Heart left ventricle (tissue), 13 donors: ENCODE results near the gene POLR3A.

ENCODE experiments used
- POLR2A ChIP-seq, 2 donors: fragments of 450-650 bp; IDR thresholded peaks; one replicate each; pipeline ENCODE4 v1.6.1; 2017; ENCODE audit warnings: antibody characterized with exemption in 2 of 2, mild to moderate bottlenecking in 2 of 2, moderate library complexity in 2 of 2
- TF ChIP-seq, protein P1 (sequence below), 12 donors: fragments of 200-600 bp; sonication (generic) in 4 of 12; IDR thresholded peaks; one replicate each; pipeline versions ENCODE4 v1.5.0 to v1.8.0; 2018 to 2022; ENCODE audit warnings: antibody characterized with exemption in 12 of 12, mild to moderate bottlenecking in 5 of 12
- donor health status: ischemic (EF 13 %, LVEDD 7.1; RV severe dilation, severe dysfunction).
- donor health status: DM: no; HTN: yes; CAD: no.
- donor health status: DM: no; HTN: no; CAD: no.
- donor health status: ischemic (EF 25% LVEDD 6.9; RV normal size, moderate dysfunction).
- donor health status: ischemic (EF 25% LVEDD 5.7; RV mildly dilated, moderate dysfunction).
- donor health status: ischemic (EF 35%, LVEDD 5.7; RV mildly dilated, moderate dysfunction).
- donor health status: nonischemic (EF 11% LVEDD 7.7; RV severe dilation, severe dysfunction).
- donor health status: DM: yes; HTN: yes; CAD: no.
- donor health status: PGD.
- donor health status: ischemic (EF 29% LVEDD 5.4; RV normal size, mild dysfunction).
- donor health status: nonischemic (EF 23%, LVEDD 6.1; RV moderate dilation, normal function).

DNA sequence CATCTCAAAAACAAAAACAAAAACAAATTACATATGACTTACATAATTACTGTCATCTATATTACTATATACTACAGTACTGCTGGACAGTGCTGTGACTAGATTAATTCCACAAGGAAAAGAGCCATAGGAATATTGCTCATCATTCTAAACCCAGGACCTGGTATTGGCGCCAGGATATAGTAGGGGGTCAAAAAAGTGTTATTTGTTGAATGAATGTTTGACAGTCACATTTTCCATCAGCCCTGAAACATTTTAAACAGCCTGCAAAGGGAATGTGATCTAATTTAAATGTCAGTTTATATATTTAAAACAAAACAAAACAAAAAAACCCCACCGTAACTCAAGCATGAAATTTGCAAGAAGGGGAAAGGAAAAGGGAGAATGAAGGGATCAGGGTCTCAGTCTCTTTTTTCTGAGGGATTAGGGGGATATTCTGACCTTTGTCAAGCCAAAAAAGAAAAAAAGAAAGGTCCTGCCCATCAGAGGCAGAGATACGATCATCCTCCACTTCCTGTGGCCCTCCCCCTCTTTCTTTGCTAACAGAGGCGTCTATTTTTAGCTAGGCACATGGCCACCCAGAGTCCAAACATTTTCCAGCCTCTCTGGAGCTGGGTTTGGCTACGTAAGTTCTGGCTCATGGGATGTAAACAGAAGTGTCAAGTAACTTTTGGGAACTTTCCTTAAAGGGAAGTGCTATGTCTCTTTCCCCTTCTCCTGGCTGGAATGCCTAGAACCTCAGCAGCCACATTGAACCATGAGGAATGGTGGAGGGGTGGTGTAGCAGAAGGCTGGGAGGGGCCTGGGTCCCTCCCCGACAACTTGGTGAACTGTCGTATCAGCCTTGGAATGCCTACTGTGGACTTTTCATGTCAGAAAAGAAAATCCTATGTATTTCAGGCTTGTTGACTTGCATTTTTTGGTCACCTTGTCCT lies 58.2 kb downstream of the POLR3A start:
- no peak for TF ChIP-seq POLR2A (IDR thresholded peaks at IDR 0.05)
- TF ChIP-seq, protein P1, sequence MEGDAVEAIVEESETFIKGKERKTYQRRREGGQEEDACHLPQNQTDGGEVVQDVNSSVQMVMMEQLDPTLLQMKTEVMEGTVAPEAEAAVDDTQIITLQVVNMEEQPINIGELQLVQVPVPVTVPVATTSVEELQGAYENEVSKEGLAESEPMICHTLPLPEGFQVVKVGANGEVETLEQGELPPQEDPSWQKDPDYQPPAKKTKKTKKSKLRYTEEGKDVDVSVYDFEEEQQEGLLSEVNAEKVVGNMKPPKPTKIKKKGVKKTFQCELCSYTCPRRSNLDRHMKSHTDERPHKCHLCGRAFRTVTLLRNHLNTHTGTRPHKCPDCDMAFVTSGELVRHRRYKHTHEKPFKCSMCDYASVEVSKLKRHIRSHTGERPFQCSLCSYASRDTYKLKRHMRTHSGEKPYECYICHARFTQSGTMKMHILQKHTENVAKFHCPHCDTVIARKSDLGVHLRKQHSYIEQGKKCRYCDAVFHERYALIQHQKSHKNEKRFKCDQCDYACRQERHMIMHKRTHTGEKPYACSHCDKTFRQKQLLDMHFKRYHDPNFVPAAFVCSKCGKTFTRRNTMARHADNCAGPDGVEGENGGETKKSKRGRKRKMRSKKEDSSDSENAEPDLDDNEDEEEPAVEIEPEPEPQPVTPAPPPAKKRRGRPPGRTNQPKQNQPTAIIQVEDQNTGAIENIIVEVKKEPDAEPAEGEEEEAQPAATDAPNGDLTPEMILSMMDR (IDR thresholded peaks at IDR 0.05) = no peak
